Stomach (tissue), 9 donors: ENCODE results near the gene KCTD12. TPM values are rescaled to one million over a fixed set of nuclear protein-coding genes. Genes with fewer than 3 reads are reported as not detected.

ENCODE experiments used
- DNase-seq, 2 donors: peaks; one replicate each; pipeline versions ENCODE4 v3.0.0 to v3.0.0-alpha.2; 2013 to 2019
- H3K27ac ChIP-seq, 5 donors: fragments of 200-600 bp in 4 of 5; sonication (generic) in 4 of 5; one replicate each; pipeline ENCODE4 v1.5.1; 2013 to 2019; ENCODE audit warnings: mild to moderate bottlenecking in 1 of 5, moderate library complexity in 1 of 5
- H3K27me3 ChIP-seq, 3 donors: fragments of 200-600 bp; sonication (generic); one replicate each; pipeline ENCODE4 v1.5.1; 2017 to 2019; ENCODE audit warnings: mixed run types in 1 of 3
- H3K36me3 ChIP-seq, 4 donors: fragments of 200-600 bp; sonication (generic); 1 replicate in 3 of 4; 2 replicates in 1 of 4; pipeline ENCODE4 v1.5.1; 2016 to 2019
- H3K4me1 ChIP-seq, 4 donors: fragments of 200-600 bp; sonication (generic); one replicate each; pipeline ENCODE4 v1.5.1; 2016 to 2019
- H3K4me3 ChIP-seq, 4 donors: fragments of 200-600 bp; sonication (generic) in 3 of 4; one replicate each; pipeline ENCODE4 v1.5.1; 2016 to 2019; ENCODE audit warnings: mild to moderate bottlenecking in 1 of 4
- H3K9me3 ChIP-seq, 4 donors: fragments of 200-600 bp; sonication (generic); one replicate each; pipeline ENCODE4 v1.5.1; 2016 to 2019
- CTCF ChIP-seq, 7 experiments: fragments of 450-650 bp in 4 of 7; fragments of 200-600 bp in 3 of 7; sonication (generic) in 3 of 7; IDR thresholded peaks; one replicate each; pipeline ENCODE4 v1.5.1; 2016 to 2019; ENCODE audit warnings: antibody characterized with exemption in 7 of 7, control low read depth in 2 of 7, mild to moderate bottlenecking in 1 of 7
- EP300 ChIP-seq: sonication (generic); formaldehyde crosslinking; IDR thresholded peaks from one replicate; pipeline ENCODE4 v1.6.1; 2017; ENCODE audit warnings: antibody characterized with exemption
- POLR2A ChIP-seq, 4 donors: fragments of 450-650 bp; IDR thresholded peaks; one replicate each; pipeline ENCODE4 v1.6.1; 2016; ENCODE audit warnings: antibody characterized with exemption in 4 of 4, control low read depth in 2 of 4, mild to moderate bottlenecking in 1 of 4, moderate library complexity in 1 of 4
- POLR2AphosphoS5 ChIP-seq, 3 donors: sonication (generic); formaldehyde crosslinking; IDR thresholded peaks; one replicate each; pipeline ENCODE4 v1.6.1; 2016; ENCODE audit warnings: antibody characterized with exemption in 3 of 3
- WGBS, 5 donors: extraction: QIAGEN DNeasy Blood & Tissue Kit in 3 of 5; methylation state at CpG; one replicate each; pipeline versions ENCODE4 v1.1.5 to v1.1.7; 2013 to 2018; 5-methylcytosine and 5-hydroxymethylcytosine counted together
- intact Hi-C: fragments of 100-400 bp; cut with DNase I; formaldehyde crosslinking; loops from one replicate; pipeline ENCODE4 v1.15.1; 2023; ENCODE audit warnings: low total_unique reads
- polyA plus RNA-seq, 3 donors: library from polyadenylated mRNA; stranded (reverse); fragments of 200-250 nt; gene quantifications; one replicate each; pipeline ENCODE4 v1.2.3, GENCODE V29; 2013
- total RNA-seq, 5 donors: library from RNA; depleted of rRNA; stranded (reverse); fragments of >200 nt; gene quantifications; one replicate each; pipeline versions ENCODE4 v1.1.0 to v1.2.3, GENCODE V29; 2014 to 2016
- donor health status: healthy with polysubstance abuse.
- donor health status: Bipolar disorder and iron deficiency.
- donor health status: healthy.

KCTD12 gene
- total and polyA plus RNA-seq, 8 donors: 9.5 to 115 (median 28.4) TPM

DNA sequence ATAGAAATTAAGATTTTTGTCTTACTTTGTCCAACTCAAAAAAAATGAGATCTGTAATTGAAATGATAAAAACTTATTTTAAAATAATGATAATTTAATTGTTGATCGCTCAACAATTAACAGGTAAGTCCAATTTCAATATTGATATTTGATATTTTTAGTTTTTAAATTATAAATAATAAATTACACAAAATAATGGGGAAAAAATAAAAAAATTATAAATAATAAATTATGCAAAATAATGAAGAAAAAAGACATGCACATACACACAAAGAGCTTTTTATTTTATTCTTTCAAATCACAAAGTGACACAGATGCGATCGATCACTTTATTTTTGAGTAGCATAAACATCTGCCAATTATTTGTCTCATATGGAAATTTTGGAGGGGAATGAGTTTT lies 40.8 kb downstream of the KCTD12 start:
- no peak overlapping the region for H3K27ac ChIP-seq
- no peaks in the 10 kb centered on the region for H3K36me3 ChIP-seq
- intact Hi-C loops: no loop called here
- no peaks in the 10 kb centered on the region for H3K4me1 ChIP-seq
- H3K9me3 ChIP-seq: no peaks in the 10 kb centered on the region
- no peak overlapping the region for H3K4me3 ChIP-seq
- no peaks in the 10 kb centered on the region for H3K27me3 ChIP-seq
- TF ChIP-seq POLR2AphosphoS5 (IDR thresholded peaks at IDR 0.05) (no peak), POLR2A (IDR thresholded peaks at IDR 0.05) (no peak), CTCF (IDR thresholded peaks at IDR 0.05) (no peak), EP300 (no peak)
- 95 to 99% (median 95%) methylated on average over 3 of the region's 3 CpGs for WGBS, 5 donors
- DNase-seq: no peak

- Histone ChIP-seq H3K27ac (no peak overlapping the region), H3K4me3 (no peak overlapping the region), H3K27me3 (no peaks in the 10 kb centered on the region), H3K4me1 (peaks cover 0 to 26% (median 4%) of the 10 kb centered on the region in 4 donors), H3K9me3 (no peaks in the 10 kb centered on the region), H3K36me3 (no peaks in the 10 kb centered on the region)
- peak in 1 of 2 donors; percentile 61 for DNase-seq
- 13 to 26% (median 18%) methylated on average over 1 of the region's 1 CpG for WGBS, 5 donors
- no peak for TF ChIP-seq POLR2AphosphoS5 (IDR thresholded peaks at IDR 0.05)
- no peak for TF ChIP-seq POLR2A (IDR thresholded peaks at IDR 0.05)
- TF ChIP-seq EP300: no peak
- no peak for TF ChIP-seq CTCF (IDR thresholded peaks at IDR 0.05)
- intact Hi-C loops: no loop called here
These were observed 48.4 kb downstream of the KCTD12 start for GRCh38 chr13:76837801-76838200.

DNA sequence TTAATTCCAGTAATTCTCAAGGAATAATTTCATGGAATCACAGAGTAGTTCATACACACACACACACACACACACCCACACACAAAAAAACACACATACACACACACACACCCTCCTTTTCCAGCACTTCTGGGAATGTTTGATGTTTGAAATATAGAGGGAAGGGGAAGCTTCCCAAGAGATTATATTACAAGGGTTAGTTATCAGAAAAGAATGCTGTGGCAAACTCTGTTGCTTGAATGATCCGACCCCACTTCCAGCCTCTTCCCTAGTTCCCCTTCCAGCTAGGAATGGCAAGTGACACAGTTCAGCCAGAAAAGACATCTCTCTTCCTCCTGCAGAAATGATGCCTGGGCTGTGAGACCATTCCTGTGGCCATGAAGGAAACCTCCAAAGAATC lies 49.9 kb downstream of the KCTD12 start:
- Histone ChIP-seq H3K4me3 (no peak overlapping the region), H3K36me3 (no peaks in the 10 kb centered on the region), H3K9me3 (no peaks in the 10 kb centered on the region), H3K4me1 (peaks cover 0 to 34% (median 6%) of the 10 kb centered on the region in 4 donors), H3K27me3 (no peaks in the 10 kb centered on the region), H3K27ac (no peak overlapping the region)
- intact Hi-C loops: no loop called here
- 22 to 50% (median 33%) methylated on average over 1 of the region's 1 CpG for WGBS, 5 donors
- no peak for DNase-seq
- TF ChIP-seq POLR2AphosphoS5 (IDR thresholded peaks at IDR 0.05): no peak
- TF ChIP-seq CTCF (IDR thresholded peaks at IDR 0.05): no peak
- TF ChIP-seq POLR2A (IDR thresholded peaks at IDR 0.05): no peak
- TF ChIP-seq EP300: no peak

DNA sequence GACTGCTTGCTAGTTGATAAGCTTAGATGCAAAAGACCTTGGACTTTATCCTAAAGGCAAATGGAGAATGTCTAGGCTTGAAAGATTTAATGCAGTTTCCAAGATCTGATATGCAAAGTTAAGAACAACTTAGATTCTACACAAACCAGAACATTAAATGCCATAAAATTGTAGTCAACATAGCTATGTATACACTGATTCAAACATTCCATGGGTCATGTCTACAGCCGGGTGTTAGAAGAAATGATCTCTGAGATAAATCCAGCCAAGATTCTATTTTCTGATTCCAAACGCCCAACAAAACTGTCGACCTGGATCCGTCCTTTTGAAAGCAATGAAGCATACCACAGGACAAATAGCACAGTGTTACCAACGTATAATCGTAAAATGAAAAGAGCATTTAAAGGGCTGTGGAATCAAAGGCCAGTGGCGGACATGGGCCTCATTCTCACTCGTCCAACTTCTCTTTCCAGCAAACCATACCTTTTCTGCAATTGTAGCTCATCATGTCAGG lies 52.7 kb downstream of the KCTD12 start:
- H3K9me3 ChIP-seq: no peaks in the 10 kb centered on the region
- no peaks in the 10 kb centered on the region for H3K27me3 ChIP-seq
- TF ChIP-seq POLR2AphosphoS5 (IDR thresholded peaks at IDR 0.05) (no peak), CTCF (IDR thresholded peaks at IDR 0.05) (no peak), EP300 (no peak), POLR2A (IDR thresholded peaks at IDR 0.05) (no peak)
- no peaks in the 10 kb centered on the region for H3K36me3 ChIP-seq
- H3K27ac ChIP-seq: no peak overlapping the region
- WGBS, 5 donors: 72 to 87% (median 85%) methylated on average over 8 of the region's 8 CpGs
- intact Hi-C loops: no loop called here
- H3K4me3 ChIP-seq: no peak overlapping the region
- no peak for DNase-seq
- H3K4me1 ChIP-seq: peaks cover 8 to 48% (median 21%) of the 10 kb centered on the region in 4 donors
